Endothelial cell of umbilical vein (primary cell): Measurements from ENCODE around the gene LAD1. TPM values are rescaled to one million over a fixed set of nuclear protein-coding genes. Genes with fewer than 3 reads are reported as not detected.

Experiments
- BruUV-seq: library from RNA; stranded (reverse); fragments of 400-500 nt; replicated peaks from 2 replicates; lab custom pipeline; 2021; lab: Mats Ljungman, UMichigan
- CTCF ChIA-PET: fragments of 300-600, 350-600 bp; sonication (Branson Sonifier 250); formaldehyde crosslinking; loops from one replicate; lab custom pipeline; 2021; ENCODE audit warnings: antibody characterized with exemption, inconsistent platforms; lab: Charles Lee
- POLR2A ChIA-PET: fragments of 300-600, 350-600 bp; sonication (Branson Sonifier 250); formaldehyde crosslinking; loops from one replicate; lab custom pipeline; 2021; ENCODE audit warnings: antibody characterized with exemption, inconsistent platforms; lab: Charles Lee
- DNase-seq: peaks from one replicate; pipeline ENCODE4 v3.0.0-alpha.2; 2011; ENCODE audit warnings: low read depth, low spot score
- FAIRE-seq: peaks from 2 replicates; lab custom pipeline; 2011; peaks lifted over from hg19 to GRCh38; lab: Jason Lieb, UNC
- H2AFZ ChIP-seq: 2 replicates; pipeline ENCODE4 v1.6.0; 2012; ENCODE audit warnings: low read depth, low read length, control low read depth, inconsistent platforms
- H3K27ac ChIP-seq: 2 replicates; pipeline ENCODE4 v1.5.1; 2011; ENCODE audit warnings: low read depth, mild to moderate bottlenecking, control low read depth, low read length, moderate library complexity; ENCODE audit not compliant: insufficient read depth
- H3K27me3 ChIP-seq, 2 experiments: 2 replicates each; pipeline versions ENCODE4 v1.6.0 to v1.6.1; 2011; ENCODE audit warnings: low read length in 2 of 2, mixed read lengths in 1 of 2; ENCODE audit not compliant: control insufficient read depth in 2 of 2, insufficient read depth in 2 of 2
- H3K36me3 ChIP-seq, 2 experiments: 2 replicates in 1 of 2; 3 replicates in 1 of 2; pipeline ENCODE4 v1.5.1; 2011; ENCODE audit warnings: low read length in 2 of 2, mild to moderate bottlenecking in 1 of 2, moderate library complexity in 1 of 2; ENCODE audit not compliant: control insufficient read depth in 2 of 2, insufficient read depth in 2 of 2; ENCODE audit errors: extremely low read depth in 1 of 2
- H3K4me1 ChIP-seq: 3 replicates; pipeline ENCODE4 v1.5.1; 2011; ENCODE audit warnings: mild to moderate bottlenecking, low read length; ENCODE audit not compliant: control insufficient read depth, insufficient read depth; ENCODE audit errors: extremely low read depth
- H3K4me2 ChIP-seq: 2 replicates; pipeline ENCODE4 v1.6.1; 2011; ENCODE audit warnings: low read length, control low read depth, mixed read lengths; ENCODE audit not compliant: insufficient read depth
- H3K4me3 ChIP-seq, 3 experiments: fragments of 200-600 bp in 1 of 3; sonication (generic), shearing (Covaris generic) in 1 of 3; replicated peaks in 1 of 3; 2 replicates each; pipeline ENCODE4 v1.5.1; 2011 to 2016; ENCODE audit warnings: control low read depth in 3 of 3, low read length in 3 of 3, mild to moderate bottlenecking in 2 of 3, inconsistent platforms in 1 of 3, low read depth in 1 of 3, moderate library complexity in 1 of 3; ENCODE audit not compliant: insufficient read depth in 1 of 3
- H3K79me2 ChIP-seq: 2 replicates; pipeline ENCODE4 v1.6.0; 2012; ENCODE audit warnings: low read length, inconsistent platforms; ENCODE audit not compliant: control insufficient read depth, insufficient read depth
- H3K9ac ChIP-seq: replicated peaks from 2 replicates; pipeline ENCODE3; 2011; ENCODE audit warnings: low read length, control low read depth; ENCODE audit not compliant: insufficient read depth; ENCODE audit errors: extremely low read depth
- H3K9me1 ChIP-seq: replicated peaks from 3 replicates; pipeline ENCODE4 v1.6.0; 2011; ENCODE audit warnings: mild to moderate bottlenecking, low read length; ENCODE audit not compliant: control insufficient read depth, insufficient read depth; ENCODE audit errors: extremely low read depth
- H3K9me3 ChIP-seq: replicated peaks from 2 replicates; pipeline ENCODE4 v1.5.1; 2012; ENCODE audit warnings: low read length, inconsistent platforms; ENCODE audit not compliant: control insufficient read depth, insufficient read depth
- H4K20me1 ChIP-seq: replicated peaks from 2 replicates; pipeline ENCODE3; 2011; ENCODE audit warnings: mild to moderate bottlenecking, low read length; ENCODE audit not compliant: control insufficient read depth, insufficient read depth; ENCODE audit errors: extremely low read depth
- JUN ChIP-seq: IDR thresholded peaks from 2 replicates; pipeline ENCODE4 v1.6.1; 2011; ENCODE audit warnings: borderline replicate concordance, low read depth; ENCODE audit not compliant: insufficient read length, insufficient read depth
- POLR2A ChIP-seq: IDR thresholded peaks from 2 replicates; pipeline ENCODE4 v1.6.1; 2012; ENCODE audit warnings: low read depth, mild to moderate bottlenecking, control low read depth, low read length
- POLR2AphosphoS5 ChIP-seq: IDR thresholded peaks from 2 replicates; pipeline ENCODE4 v1.6.1; 2012; ENCODE audit warnings: low read depth, mild to moderate bottlenecking, control low read depth, low read length, moderate library complexity; ENCODE audit not compliant: insufficient read depth
- dilution Hi-C: fragments of 300-500 bp; cut with MboI; formaldehyde crosslinking; loops from one replicate; pipeline ENCODE4 v1.15.0; 2019; ENCODE audit warnings: low sequenced_read_pairs; ENCODE audit not compliant: extremely low pct_ligation_motif_present
- intact Hi-C: fragments of 100-400 bp; cut with micrococcal nuclease; formaldehyde crosslinking; loops from one replicate; pipeline ENCODE4 v1.10.0; 2022
- polyA plus RNA-seq, 4 experiments: library from polyadenylated mRNA; depleted of rRNA in 3 of 4; stranded (reverse) in 3 of 4; unstranded in 1 of 4; fragments of >200 nt; gene quantifications; 2 replicates each; pipeline versions ENCODE4 v1.2.1 to v1.2.3, GENCODE V29; 2011 to 2012; ENCODE audit warnings: missing spikeins in 1 of 4
- total RNA-seq: library from RNA; stranded (reverse); gene quantifications from 2 replicates; pipeline ENCODE4 v1.2.3, GENCODE V29; 2021
- TF ChIP-seq, protein P1 (sequence below), 2 donors: IDR thresholded peaks; 1 replicate in 1 of 2; 2 replicates in 1 of 2; pipeline ENCODE4 v1.5.1; 2011; ENCODE audit warnings: low read length in 2 of 2, mild to moderate bottlenecking in 2 of 2, moderate library complexity in 2 of 2, control low read depth in 1 of 2, inconsistent platforms in 1 of 2, low read depth in 1 of 2; ENCODE audit not compliant: insufficient read depth in 1 of 2; ENCODE audit errors: extremely low read depth in 1 of 2
- TF ChIP-seq, protein P2 (sequence below): IDR thresholded peaks from 2 replicates; pipeline ENCODE4 v1.6.1; 2011; ENCODE audit not compliant: insufficient read depth, insufficient read length

The LAD1 gene
- total and polyA plus RNA-seq, 2 donors (not counting 3 experiments of a cell fraction or from before 2014, with no cell fraction given) = not detected

DNA sequence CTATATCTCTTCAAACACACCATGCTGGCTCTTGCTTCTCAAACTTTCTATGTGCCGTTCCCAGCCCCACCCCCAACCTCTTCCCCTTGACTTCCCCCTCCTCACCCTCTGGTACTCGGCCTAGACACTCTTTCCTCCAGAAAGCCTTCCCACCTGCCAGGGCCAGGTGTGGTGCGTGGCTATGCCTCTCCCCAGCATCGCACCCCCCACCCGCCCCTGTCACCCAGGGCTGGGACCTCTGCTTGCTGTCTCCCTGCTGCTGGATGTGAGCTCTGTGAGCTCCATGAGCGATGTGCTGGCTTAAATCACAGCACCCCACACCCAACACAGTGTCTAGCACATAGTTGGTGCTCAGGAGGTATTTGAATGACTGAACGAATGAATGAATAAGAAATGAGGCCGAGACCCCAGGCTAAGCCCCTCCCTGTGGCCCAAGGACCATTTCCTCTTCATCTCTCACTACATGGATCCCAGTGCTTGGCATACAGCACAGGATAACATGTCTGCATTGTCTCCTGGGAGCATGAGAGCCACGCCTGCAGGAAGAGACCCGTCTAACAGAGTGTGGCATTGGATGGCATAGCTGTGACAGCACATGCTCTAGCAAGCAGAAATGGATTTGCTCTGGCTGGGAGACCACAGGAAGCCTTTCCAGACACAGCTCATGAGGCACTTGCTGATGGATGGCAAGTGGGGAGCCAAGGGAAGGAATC is 41.3 kb downstream of the LAD1 start:
- H3K4me2 ChIP-seq = no peak overlapping the region
- H3K36me3 ChIP-seq = no peaks in the 10 kb centered on the region
- no peaks in the 10 kb centered on the region for H3K9me3 ChIP-seq
- no peak for TF ChIP-seq JUN
- TF ChIP-seq POLR2AphosphoS5 = no peak
- TF ChIP-seq, protein P1, sequence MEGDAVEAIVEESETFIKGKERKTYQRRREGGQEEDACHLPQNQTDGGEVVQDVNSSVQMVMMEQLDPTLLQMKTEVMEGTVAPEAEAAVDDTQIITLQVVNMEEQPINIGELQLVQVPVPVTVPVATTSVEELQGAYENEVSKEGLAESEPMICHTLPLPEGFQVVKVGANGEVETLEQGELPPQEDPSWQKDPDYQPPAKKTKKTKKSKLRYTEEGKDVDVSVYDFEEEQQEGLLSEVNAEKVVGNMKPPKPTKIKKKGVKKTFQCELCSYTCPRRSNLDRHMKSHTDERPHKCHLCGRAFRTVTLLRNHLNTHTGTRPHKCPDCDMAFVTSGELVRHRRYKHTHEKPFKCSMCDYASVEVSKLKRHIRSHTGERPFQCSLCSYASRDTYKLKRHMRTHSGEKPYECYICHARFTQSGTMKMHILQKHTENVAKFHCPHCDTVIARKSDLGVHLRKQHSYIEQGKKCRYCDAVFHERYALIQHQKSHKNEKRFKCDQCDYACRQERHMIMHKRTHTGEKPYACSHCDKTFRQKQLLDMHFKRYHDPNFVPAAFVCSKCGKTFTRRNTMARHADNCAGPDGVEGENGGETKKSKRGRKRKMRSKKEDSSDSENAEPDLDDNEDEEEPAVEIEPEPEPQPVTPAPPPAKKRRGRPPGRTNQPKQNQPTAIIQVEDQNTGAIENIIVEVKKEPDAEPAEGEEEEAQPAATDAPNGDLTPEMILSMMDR (IDR thresholded peaks at IDR 0.05; ENCODE audit: extremely low read depth in 1 of 2, insufficient read depth in 1 of 2, low read depth in 1 of 2, low read length in 2 of 2) = no peak
- TF ChIP-seq, protein P2, sequence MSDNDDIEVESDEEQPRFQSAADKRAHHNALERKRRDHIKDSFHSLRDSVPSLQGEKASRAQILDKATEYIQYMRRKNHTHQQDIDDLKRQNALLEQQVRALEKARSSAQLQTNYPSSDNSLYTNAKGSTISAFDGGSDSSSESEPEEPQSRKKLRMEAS = no peak
- no peak for TF ChIP-seq POLR2A
- no peak overlapping the region for H3K4me3 ChIP-seq
- no TSS peak for BruUV-seq
- no peak for DNase-seq
- intact Hi-C loops = no loop called here
- FAIRE-seq = no peak
- no peaks in the 10 kb centered on the region for H4K20me1 ChIP-seq
- ChIA-PET POLR2A (no interaction called here), CTCF (interaction anchor here (1.3 to 6.8 kb wide), 4 partner anchors 9 to 105 kb away, joined by 5 to 109 read pairs (median 15); no protein-coding TSS in a partner anchor)
- H3K27ac ChIP-seq = no peak overlapping the region
- H2AFZ ChIP-seq = no peak overlapping the region
- H3K27me3 ChIP-seq = no peaks in the 10 kb centered on the region
- dilution Hi-C loops = no loop called here
- no peaks in the 10 kb centered on the region for H3K9me1 ChIP-seq
- H3K79me2 ChIP-seq = no peaks in the 10 kb centered on the region
- peaks cover 6% of the 10 kb centered on the region for H3K4me1 ChIP-seq
- H3K9ac ChIP-seq = no peak overlapping the region
